Ramos (cell line): ENCODE measurements around the gene EOMES.
"Not testable (repeated sequence)": the region's sequence is repeated elsewhere in the genome, so short reads cannot be mapped to it uniquely, and the experiment has no call there.

Experiments
- in situ Hi-C: fragments of 300-500 bp; cut with MboI; formaldehyde crosslinking; loops from one replicate; pipeline ENCODE4 v1.14.3; 2022; ENCODE audit warnings: low sequenced_read_pairs; ENCODE audit not compliant: unreplicated experiment

The EOMES gene

GRCh38 chr3:27721717-27722564 lies at the start of gene EOMES:
EOMES (minus strand) TSS chr3:27722323; CDS start chr3:27722294, 29 bp downstream.
- in situ Hi-C loops: loop anchor here (25.0 kb wide), 1 partner anchor 590 kb away; no protein-coding TSS in a partner anchor

- in situ Hi-C loops: not testable (repeated sequence)
These were observed 48.3 kb upstream of the EOMES start for GRCh38 chr3:27770384-27770783.

GRCh38 chr3:27767000-27767399 lies 44.9 kb upstream of the EOMES start:
- in situ Hi-C loops: no loop called here

- in situ Hi-C loops: no loop called here
These were observed 36.0 kb upstream of the EOMES start for GRCh38 chr3:27758083-27758482.

- in situ Hi-C loops: no loop called here
These were observed 34.8 kb upstream of the EOMES start for GRCh38 chr3:27756877-27757276.

- in situ Hi-C loops: no loop called here
These were observed 30.8 kb upstream of the EOMES start for GRCh38 chr3:27752926-27753325.

GRCh38 chr3:27749643-27750042 lies 27.5 kb upstream of the EOMES start:
- in situ Hi-C loops: no loop called here

- in situ Hi-C loops: no loop called here
These were observed 24.7 kb upstream of the EOMES start for GRCh38 chr3:27746838-27747237.

- in situ Hi-C loops: no loop called here
These were observed 18.7 kb upstream of the EOMES start for GRCh38 chr3:27740854-27741253.

- in situ Hi-C loops: no loop called here
These were observed 15.0 kb upstream of the EOMES start for GRCh38 chr3:27737091-27737490.

GRCh38 chr3:27730774-27731659 lies 8.9 kb upstream of the EOMES start:
- in situ Hi-C loops: no loop called here

GRCh38 chr3:27729748-27730611 lies 7.9 kb upstream of the EOMES start:
- in situ Hi-C loops: no loop called here

- in situ Hi-C loops: no loop called here
These were observed 7.2 kb upstream of the EOMES start for GRCh38 chr3:27729325-27729724.

- in situ Hi-C loops: no loop called here
These were observed 6.3 kb upstream of the EOMES start for GRCh38 chr3:27728195-27729087.

GRCh38 chr3:27726240-27726639 lies 4.1 kb upstream of the EOMES start:
- in situ Hi-C loops: no loop called here

- in situ Hi-C loops: loop anchor here (25.0 kb wide), 1 partner anchor 588 kb away; no protein-coding TSS in a partner anchor
These were observed 2.5 kb upstream of the EOMES start for GRCh38 chr3:27724459-27725197.

- in situ Hi-C loops: loop anchor here (25.0 kb wide), 1 partner anchor 588 kb away; no protein-coding TSS in a partner anchor
These were observed 1.8 kb upstream of the EOMES start for GRCh38 chr3:27723815-27724458.

- in situ Hi-C loops: loop anchor here (25.0 kb wide), 1 partner anchor 589 kb away; no protein-coding TSS in a partner anchor
These were observed 1.3 kb upstream of the EOMES start for GRCh38 chr3:27723456-27723814.
